Activated CD8-positive, alpha-beta memory T cell treated with anti-CD3 and anti-CD28 coated beads for 4 hours (primary cell): ENCODE results near the gene EFHC2.
"Not testable (repeated sequence)": the region's sequence is repeated elsewhere in the genome, so short reads cannot be mapped to it uniquely, and the experiment has no call there.

ENCODE experiments used
- DNase-seq, 2 donors: peaks; one replicate each; pipeline ENCODE4 v3.0.0-alpha.2; 2020; ENCODE audit warnings: low read depth in 2 of 2

The EFHC2 gene

DNA sequence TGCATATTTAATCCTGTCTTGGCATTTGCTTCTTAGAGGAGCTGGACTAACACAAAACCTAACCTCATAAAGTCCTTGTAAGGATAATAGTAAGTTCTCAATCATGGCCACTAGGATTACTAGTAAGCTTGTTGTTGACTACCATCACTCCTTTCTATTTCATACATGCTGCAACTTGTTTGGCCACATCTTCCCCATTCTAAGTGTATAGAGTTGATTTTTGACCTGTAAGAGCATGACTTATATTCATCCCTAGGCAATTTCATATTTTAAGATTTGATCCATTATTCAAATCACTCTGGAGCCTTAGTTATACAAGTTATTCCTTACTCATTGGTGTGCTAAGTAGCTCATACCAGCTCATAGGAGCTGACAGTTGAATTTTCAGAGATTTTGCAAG, 109.4 kb downstream of the EFHC2 start:
- no peak for DNase-seq

- no peak for DNase-seq
These were observed 111.4 kb downstream of the EFHC2 start for GRCh38 chrX:44232081-44232480.

DNA sequence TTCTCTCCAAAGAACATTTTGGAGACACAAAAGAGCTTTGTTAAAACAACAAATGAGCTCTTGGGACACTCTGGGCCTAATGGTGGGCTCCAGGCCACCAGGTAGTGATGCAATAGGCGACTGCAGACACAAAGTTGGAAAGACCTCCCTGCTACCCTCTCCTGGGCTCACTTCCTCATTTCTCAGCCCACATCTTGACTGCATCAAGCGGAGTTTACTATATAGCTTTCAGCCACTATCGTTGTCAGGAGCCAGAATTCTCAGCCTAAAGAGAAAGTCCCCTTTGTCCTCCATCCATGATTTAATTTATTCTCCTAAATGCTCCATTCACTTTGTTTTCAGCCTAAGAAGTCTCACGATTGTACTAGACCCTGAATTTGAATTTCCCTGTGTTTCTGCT, 114.9 kb downstream of the EFHC2 start:
- no peak for DNase-seq

DNA sequence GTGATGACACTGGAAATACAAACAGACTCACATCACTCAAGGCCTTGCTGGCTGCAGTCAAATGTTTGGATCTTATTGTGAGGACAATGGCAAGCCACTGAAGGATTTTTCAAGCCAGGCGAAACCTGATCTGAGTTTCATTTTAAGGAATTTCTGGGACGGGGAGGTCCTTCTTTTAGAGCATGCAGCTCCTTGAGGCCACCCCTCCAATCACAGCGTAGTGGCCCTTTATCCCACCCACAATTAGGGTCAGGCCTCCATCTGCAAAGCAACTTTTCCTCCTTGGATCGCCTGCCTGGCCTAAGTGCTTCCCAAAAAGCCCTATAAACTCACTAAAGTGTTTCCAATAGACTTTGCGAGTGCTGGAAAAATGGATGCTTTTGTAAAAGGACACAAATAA, 115.5 kb downstream of the EFHC2 start:
- no peak for DNase-seq

DNA sequence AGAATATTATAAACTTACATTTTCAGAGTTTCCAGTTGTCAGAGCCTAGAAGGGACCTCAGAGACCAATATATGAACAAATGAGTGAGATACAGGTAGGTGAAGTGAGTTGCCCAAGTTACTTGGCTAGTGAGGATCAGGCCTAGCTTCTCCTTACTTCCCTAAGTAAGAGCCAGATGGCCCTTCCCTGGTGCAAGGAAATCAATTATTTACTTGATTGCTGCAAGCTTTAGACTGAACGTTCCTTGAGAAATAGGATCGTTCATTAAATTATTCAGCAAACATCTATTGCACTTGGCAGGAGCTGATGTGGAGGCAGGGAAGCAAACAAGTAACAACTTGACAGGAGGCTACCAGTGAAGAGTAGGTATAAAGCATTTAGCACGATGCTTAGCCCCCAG, 117.8 kb downstream of the EFHC2 start:
- no peak for DNase-seq

- DNase-seq, result no peak
These were observed 118.7 kb downstream of the EFHC2 start for GRCh38 chrX:44224760-44225159.

DNA sequence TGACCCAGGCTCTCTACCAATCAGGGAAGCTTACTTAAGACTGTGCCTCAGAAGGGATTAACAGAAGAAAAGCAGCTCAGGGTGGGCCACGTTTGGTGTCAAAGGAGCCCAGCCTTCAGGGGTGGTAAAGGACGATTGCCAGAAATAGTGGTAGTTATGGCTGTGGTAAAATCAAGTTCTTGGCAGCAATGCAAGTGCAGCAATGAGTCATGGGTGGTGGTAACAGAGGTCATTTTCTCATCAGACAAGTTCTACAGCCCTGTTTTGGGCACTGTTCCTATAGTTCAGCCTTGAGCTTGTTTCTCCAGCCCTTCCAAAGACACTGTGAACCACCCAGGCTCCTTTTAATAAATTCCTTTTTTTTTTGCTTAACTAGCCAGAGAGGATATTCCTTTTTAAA, 120.3 kb downstream of the EFHC2 start:
- no peak for DNase-seq

DNA sequence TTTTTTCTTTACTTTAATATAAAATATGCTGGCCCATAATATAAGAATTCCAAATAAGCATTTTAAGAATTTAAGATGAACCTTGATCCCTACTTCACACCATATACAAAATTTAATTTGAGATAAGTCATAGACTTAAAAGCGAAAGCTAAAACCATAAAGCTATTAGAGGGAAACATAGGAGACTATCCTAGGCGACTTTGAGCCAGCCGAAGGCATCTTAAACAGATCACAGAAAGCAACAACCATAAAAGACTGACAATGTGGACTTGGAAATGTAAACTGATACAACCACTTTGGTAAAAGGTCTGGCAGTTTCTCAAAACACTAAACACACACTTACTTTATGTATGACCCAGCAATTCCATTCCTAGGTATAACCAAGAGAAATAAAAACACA, 125.0 kb downstream of the EFHC2 start:
- no peak for DNase-seq

DNA sequence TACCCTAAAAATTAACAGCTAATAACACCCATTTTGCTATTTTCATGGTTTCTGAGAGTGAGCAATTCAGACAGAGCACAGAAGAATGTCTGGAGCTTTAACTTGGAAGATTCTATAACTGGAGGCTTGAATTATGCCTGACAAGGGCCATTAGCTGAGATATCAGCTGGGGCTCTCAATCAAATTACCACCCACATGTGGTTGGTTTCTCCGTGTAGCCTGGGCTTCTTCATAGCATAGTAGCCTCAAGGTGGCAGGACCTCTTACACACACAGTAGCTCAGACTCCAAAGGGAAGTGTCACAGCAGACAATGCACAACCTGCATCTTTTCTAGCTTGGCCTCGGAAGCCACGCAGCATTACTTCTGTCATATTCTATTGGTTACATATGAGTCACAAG, 127.3 kb downstream of the EFHC2 start:
- DNase-seq, result no peak

GRCh38 chrX:44203791-44204190, 139.7 kb downstream of the EFHC2 start:
- no peak for DNase-seq

DNA sequence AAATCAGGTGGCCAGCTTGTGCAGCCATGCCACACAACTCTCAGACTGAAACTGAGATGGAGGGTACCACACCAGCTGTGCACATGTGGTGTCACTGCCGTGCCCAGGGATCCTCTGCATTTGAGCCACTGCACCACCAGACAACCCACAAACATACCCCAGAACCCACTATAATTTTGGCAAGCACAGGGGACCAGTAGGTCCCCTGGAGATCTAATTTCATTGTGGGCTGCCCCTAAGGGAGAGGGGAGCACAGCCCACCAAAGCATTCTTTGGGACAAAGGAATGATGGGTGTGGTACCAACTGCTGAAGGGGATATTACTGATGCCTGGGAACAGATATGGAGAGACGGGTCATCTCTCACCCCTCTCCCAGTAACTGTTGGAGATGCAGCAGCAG, 140.9 kb downstream of the EFHC2 start:
- no peak for DNase-seq

DNA sequence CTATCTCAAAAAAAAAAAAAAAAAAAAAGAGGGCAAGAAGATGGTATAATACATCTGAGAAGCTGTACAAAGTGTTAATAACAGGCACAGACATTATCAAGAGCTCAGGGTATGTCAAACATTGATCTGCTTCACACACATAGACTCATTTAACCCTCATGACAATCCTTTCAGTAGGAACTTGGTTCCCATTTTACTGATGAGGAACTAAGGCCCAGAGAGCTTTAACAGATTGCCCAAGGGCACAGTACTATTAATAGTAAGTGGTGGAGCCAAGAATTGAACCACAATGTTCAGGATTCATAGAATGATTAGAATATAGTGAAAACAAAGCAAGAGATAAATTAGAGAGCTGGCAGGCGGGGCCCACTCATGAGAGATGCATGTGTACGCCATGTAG, 154.4 kb downstream of the EFHC2 start:
- DNase-seq, result no peak

DNA sequence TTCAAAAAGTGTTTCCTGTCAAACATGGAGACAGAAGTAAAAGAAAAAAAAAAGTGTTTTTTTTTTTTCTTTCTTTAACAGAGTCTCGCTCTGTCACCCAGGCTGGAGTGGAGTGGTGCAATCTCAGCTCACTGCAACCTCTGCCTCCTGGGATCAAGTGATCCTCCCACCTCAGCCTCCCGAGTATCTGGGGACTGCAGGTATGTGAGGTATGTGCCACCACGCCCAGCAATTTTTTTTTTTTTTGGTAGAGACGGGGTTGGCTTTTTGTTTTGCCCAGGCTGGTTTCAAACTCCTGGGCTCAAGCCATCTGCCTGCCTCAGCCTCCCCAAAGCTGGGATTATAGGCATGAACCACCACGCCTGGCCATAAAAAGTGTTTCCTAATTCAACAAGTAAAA, 155.6 kb downstream of the EFHC2 start:
- not testable (repeated sequence) for DNase-seq

GRCh38 chrX:44183329-44183728, 160.1 kb downstream of the EFHC2 start:
- no peak for DNase-seq

GRCh38 chrX:44178274-44179053, 165.0 kb downstream of the EFHC2 start:
- no peak for DNase-seq

- DNase-seq, result no peak
These were observed 168.0 kb downstream of the EFHC2 start for GRCh38 chrX:44175455-44175854.

- no peak for DNase-seq
These were observed 169.4 kb downstream of the EFHC2 start for GRCh38 chrX:44174061-44174460.

DNA sequence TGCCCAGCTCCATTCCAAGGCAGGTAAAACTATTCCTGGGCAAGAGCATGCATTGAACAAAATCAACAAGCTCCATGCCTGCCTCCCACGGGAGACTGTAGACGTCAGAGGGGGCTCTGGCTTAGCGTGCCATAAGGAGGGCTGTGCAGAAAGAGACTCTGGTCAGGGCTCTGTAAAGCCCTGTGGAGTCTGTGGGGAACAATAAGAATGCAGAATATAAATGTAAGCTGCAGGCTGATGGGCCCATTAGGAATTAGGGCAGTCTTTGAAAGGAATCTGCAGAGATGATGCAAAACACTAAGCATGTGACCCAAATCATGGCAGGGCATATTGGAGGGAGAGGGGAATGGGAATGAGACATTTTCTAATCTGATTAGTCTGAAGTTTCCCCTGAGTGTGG, 170.3 kb downstream of the EFHC2 start:
- DNase-seq, result no peak

DNA sequence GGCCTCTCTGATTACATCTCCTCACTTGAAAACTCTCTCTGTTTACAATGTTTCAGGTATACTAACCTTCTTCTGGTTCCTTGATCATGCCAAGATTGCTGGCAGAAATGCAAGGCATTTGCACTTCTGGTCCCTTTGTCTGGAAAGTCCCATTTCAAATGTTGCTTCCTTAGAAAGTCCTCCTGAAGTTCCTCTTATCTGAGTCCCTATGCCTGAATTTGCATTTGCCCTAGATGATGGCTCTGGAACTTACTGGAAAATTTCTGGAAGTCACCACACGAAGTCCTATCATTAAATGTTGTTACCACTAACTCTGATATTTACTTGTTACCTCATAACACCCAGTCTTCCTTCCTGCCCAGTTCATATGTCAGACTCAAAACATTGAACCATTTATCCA, 176.4 kb downstream of the EFHC2 start:
- DNase-seq, result no peak

DNA sequence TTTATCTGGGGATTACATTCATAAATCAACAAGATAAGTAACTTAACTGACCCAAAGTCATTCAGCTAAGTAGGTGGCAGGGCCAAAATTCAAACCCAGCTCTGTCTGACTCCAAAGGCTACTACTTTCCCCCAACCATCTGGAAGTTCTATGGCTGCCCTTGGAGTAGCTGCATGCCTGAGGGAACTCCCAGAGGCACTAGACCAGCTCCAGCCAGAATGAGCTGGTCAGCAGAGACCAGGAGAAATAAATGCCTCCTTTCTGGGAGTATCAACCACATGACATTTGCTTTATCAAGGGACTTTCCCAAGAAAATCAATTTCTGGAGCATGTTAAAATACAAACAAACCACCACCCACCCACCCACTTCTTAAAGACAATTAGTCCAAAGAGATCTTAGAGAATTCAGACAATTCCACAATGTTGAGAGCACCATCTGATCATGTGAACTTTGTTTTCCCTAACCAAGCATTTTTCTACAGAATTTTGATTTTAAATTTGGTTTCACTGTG, 180.5 kb downstream of the EFHC2 start:
- DNase-seq, result no peak

DNA sequence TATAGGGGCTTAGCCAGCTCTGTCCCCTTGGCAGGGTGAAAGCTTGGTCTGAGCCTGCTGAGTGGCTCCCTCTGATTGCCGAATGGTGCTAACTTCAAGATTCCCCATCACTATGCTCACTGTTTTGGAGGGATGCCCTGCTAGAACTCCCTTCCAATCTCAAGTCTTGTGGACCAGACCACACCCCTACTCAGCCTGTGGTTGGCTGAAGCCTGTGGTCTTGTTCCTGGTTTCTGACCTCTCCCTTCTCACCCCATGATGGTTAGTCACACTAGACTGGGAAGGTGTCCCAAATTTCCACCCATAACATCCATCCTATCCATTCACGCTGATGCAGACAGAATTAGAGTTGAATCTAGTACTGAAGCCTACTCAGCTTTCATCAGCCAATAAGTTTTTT, 185.6 kb downstream of the EFHC2 start:
- no peak for DNase-seq

- DNase-seq, result no peak
These were observed 186.2 kb downstream of the EFHC2 start for GRCh38 chrX:44157283-44157682.

- DNase-seq, result no peak
These were observed 186.7 kb downstream of the EFHC2 start for GRCh38 chrX:44156726-44157125.

- no peak for DNase-seq
These were observed 188.3 kb downstream of the EFHC2 start for GRCh38 chrX:44155126-44155525.
